C1 segment of cervical spinal cord (tissue), 14 donors: Measurements from ENCODE around the gene MFF.

Source experiments
- DNase-seq, 14 donors: peaks; one replicate each; lab custom pipeline; 2025; lab: John Stamatoyannopoulos, UW

MFF gene

GRCh38 chr2:227335713-227336112 is 10.7 kb downstream of the MFF start:
- peak in 1 of 14 donors; percentile 8 for DNase-seq

GRCh38 chr2:227337442-227337841 is 12.4 kb downstream of the MFF start:
- no peak for DNase-seq

- no peak for DNase-seq
Measured at GRCh38 chr2:227339098-227339599, 14.1 kb downstream of the MFF start.

DNA sequence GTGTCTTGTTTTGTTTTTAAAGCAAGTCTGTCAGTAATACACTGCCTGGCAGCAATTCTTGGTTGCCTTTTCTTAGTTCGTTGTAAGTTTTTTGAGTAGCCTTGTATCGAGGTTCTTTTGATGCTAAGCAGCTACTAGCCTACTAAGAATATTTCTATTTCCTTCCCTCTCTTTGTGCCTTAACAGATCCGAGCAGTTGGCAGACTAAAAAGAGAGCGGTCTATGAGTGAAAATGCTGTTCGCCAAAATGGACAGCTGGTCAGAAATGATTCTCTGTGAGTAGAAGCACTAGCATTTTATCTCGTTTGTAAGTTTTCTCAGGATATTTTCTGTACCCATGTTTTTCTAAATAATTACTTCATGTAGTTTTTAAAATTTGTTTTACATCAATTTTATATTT is 15.1 kb downstream of the MFF start:
- DNase-seq: peak in 1 of 14 donors; percentile 54

- DNase-seq: no peak
Measured at GRCh38 chr2:227341553-227341952, 16.5 kb downstream of the MFF start.

DNA sequence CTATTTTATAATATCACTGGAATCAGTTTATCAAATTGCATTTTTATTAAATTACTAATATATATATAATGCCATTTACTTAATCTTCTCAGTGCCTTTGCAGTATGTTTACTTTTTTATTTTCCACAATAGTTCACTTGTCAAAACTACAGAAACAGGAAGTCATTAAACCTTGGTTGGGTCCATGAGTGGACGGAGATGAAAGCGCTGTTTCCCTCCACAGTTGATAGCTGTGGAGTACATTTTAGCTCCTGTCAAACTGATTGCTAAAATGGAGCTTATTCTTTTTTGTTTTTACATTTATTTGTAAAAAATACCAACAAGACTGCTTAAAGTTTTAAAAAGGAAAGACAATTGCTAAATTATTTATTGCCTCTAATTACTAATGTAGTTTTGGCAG is 19.2 kb downstream of the MFF start:
- no peak for DNase-seq

DNA sequence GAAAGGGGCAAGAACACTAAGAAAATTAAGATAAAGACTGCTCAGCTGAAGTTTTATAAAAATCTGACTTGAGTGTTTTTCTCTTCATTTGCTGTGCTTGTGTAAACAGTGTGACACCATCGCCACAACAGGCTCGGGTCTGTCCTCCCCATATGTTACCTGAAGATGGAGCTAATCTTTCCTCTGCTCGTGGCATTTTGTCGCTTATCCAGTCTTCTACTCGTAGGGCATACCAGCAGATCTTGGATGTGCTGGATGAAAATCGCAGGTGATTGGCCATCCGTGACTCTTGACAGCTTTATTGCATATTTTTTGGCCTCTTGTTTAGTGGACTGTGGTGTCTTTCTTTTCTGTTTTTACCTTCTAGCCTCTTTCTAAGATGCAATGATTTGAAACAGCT is 22.1 kb downstream of the MFF start:
- DNase-seq: no peak

GRCh38 chr2:227348324-227348723 is 23.3 kb downstream of the MFF start:
- no peak for DNase-seq

- DNase-seq: no peak
Measured at GRCh38 chr2:227349989-227350612, 25.1 kb downstream of the MFF start.

DNA sequence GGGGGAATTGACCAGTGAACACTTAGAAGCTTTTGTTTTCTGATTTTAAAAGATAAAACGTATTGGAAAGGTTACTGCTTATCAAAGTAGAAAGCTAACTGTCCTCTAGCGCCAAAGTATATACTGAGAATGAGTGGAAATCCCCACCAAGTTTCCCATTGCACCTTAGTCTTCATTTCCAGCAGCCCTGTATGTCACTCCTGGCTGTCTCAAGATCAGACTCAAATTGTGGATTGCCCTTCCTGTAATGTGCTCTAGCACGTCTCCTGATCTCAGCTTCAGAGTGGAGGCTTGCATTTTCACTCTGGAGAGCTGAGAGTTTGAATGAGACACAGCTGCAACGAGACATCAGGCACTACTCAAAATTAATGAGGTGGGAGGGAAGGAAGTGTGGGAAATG is 26.6 kb downstream of the MFF start:
- DNase-seq: no peak

DNA sequence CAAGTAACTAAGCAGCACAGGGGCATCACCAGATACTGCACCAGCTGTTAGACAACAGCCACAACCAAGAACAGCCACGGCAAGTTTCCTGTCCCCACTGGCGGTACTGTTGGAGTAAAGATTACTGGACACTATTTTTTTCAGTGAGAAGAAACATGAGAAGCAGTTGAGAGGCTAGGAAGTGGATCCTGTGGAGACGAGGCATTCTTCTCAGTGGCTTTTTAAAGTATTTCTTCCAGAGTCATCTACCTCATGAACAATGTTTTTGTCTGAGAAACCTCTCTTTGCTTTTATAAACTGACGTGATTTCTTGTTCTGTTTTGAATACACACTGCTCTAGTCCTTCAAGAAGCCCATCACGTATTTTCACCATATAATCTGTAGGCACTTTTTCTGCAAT is 35.3 kb downstream of the MFF start:
- no peak for DNase-seq

- no peak for DNase-seq
Measured at GRCh38 chr2:227363756-227364155, 38.7 kb downstream of the MFF start.

GRCh38 chr2:227364585-227365263 is 39.7 kb downstream of the MFF start:
- DNase-seq: peak in 1 of 14 donors; percentile 28

GRCh38 chr2:227365833-227366232 is 40.8 kb downstream of the MFF start:
- DNase-seq: no peak

DNA sequence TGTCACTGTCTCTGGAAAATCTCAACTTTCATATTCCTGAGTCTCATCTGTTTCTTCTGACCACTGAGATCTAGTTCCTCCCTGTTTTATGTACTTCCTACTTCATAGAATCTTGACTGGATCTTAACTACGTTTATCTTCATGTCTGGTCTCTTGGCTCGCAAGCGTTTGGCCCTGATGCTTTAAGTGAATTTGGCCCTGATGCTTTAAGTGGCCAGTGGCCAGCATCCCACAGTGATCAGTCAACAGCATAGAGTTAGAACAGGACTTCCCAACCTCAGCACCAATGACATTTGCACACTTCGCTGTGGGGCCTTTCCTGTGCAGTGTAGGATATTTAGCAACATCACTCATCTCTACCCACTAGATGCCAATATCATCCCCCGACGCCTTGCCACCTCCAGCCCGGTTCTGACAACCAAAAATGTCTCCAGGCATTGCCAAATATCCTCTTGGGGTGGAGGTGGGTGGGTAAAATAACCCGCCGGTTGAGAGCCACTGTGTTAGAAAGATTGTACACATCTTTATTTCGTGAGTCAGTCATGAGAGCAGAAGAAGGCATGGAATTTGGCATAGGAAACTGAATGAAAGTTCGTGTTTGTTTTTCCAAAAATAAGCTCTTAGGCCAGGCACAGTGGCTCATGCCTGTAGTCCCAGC is 41.8 kb downstream of the MFF start:
- DNase-seq: no peak

GRCh38 chr2:227367427-227367795 is 42.4 kb downstream of the MFF start:
- no peak for DNase-seq

- no peak for DNase-seq
Measured at GRCh38 chr2:227368574-227368973, 43.5 kb downstream of the MFF start.

- DNase-seq: no peak
Measured at GRCh38 chr2:227370092-227370491, 45.0 kb downstream of the MFF start.

DNA sequence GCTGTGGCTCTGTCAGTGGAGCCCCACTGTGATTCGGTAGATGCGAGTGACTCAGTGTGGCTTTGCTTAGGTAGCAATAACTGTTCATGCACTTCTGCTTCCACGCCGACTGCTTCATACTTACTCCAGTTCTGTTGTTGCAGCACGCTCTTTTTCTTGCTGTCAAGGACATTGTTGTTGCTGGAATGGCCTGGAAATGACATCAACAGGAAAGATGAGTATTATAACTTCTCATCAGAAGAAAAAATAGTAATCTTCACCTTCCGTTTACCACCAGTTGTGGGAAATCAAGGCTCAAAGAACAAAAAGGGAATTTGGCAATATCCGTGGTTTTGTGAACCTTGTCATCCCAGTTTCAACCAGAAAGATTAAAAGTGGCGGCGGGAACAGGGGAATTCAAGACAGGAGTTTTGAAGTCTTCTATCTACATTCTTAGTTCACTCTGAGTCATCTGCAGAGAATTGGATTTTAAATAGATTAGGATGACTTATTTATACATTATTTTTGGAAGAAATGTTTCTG is 45.8 kb downstream of the MFF start:
- no peak for DNase-seq

DNA sequence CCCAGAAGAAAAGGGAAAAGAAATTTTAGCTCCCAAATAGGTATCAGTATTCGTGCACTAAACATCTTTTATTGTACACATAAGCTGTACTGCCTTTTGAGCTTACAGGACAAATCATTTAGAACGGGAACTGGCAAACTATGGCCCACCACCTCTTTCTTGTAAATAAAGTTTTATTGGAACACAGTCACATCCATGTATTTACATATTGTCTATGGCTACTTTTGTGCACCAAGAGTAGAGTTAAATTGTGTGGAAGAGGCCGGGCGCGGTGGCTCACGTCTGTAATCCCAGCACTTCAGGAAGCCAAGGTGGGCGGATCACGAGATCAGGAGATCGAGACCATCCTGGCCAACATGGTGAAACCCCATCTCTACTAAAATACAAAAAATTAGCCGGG is 48.3 kb downstream of the MFF start:
- DNase-seq: no peak

DNA sequence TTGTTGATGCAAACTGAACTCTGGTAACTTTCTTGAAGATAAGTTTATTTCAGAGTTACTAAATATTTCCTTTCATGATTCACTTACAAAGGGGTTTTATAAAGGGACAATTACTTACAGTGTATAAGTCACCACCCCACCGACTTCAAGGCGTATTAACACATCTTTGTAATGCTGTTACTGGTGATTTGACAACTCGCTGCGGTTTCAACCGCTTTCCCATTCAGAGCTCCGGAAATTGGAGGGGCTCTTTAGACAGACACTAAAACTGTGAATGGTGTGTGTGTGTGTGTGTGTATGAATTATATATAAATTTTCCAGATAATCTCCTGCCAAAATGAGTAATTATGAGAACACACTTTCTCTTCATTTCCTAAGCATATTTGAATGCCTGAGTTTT is 49.1 kb downstream of the MFF start:
- no peak for DNase-seq

DNA sequence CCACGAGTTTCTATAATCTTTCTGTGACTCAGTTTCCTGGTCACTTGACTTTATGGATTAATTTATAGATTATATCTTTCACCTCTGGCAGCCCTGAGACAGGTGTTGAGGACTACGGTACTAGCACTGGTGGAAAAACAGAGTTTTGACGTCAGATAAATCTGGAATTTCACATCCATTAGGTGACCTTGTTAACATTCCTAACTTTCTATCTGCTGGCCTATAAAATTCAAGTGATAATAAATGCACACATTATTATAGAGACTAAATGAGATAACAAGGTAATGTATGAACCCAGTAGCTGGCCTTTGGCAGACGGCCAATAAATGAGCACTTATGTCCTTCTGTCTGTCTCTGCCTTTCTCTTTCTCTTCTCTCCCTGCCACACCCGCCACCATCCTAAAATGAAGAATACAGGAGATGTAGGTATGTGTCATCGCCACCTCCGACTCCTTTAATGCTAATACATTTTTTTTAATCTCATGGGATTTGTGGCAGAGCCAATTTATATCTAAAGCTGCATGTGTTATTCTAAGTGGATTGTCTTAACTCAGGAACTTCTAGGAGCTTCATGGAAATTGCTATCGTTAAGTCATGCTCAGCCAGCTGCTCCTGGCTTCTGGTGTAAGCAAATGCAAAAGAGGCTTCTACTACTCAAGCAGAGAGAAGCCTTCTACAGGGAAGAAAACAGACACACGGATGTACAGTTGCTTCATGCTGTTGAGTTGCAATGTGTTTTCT is 51.8 kb downstream of the MFF start:
- no peak for DNase-seq
